Erythroblast (primary cell): ENCODE measurements around the gene OR7C2.

Experiments
- GATA1 ChIP-seq: IDR thresholded peaks from 2 replicates; pipeline ENCODE4 v1.6.1; 2011; ENCODE audit warnings: low read depth, mild to moderate bottlenecking, control low read depth, low read length, moderate library complexity
- POLR2A ChIP-seq: IDR thresholded peaks from 2 replicates; pipeline ENCODE4 v1.6.1; 2011; ENCODE audit warnings: mild to moderate bottlenecking, low read length

- TF ChIP-seq POLR2A, result no peak
- no peak for TF ChIP-seq GATA1
Observed at GRCh38 chr19:14916848-14917247, 24.4 kb upstream of the OR7C2 start.
